ENCODE data around the gene IL17D.
A peak's percentile ranks its signal among the peaks of the same experiment; 100 is the strongest.

IL17D gene

DNA sequence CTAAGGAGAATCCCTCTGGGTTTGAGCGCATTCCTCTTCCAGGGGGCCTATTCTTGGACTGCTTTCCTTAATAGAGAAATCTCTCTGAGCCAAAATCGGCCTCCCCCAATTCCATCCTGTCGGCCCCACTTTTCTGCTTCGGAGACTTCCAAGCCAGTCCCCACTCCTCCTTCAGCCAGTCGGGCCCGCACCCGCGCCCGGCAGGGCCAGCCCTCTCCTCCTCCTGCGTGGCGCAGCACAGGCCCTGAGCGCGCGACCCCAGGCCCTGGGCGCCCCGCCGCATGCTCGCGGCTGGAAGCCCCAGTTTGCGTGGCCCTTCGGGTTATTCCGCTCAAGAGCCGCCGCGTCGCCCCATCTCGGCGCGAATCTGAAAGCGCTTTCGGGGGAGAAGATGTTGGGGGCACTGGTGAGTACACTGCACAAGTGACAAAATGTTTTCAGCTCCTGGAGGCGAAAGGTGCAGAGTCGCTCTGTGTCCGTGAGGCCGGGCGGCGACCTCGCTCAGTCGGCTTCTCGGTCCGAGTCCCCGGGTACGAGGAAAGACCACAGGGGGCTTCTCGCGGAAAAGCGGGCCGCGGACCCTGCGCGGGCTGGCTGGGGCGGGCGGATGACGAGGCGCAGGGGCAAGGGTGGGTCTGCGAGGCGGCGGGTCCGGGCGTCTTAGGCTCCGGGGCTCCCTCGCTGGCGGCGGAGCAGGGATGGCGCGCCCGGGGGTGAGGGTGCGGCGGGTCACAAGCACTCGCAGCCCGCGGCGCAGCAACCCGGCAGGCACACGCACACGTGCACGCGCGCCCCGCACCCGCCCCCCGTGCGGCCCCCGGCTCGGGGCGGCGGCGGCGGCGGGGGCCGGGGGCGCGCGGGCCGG, at the start of gene IL17D:
IL17D (plus strand) TSS at position 785 of the 865 bp plus-strand sequence. CDS start 303 bp downstream, outside the sequence.
- H3K27ac ChIP-seq = peak within 1 kb of the TSS; percentile 48; the same call in 1 of the 2 replicates
- TF ChIP-seq ZFX (IDR thresholded peaks at IDR 0.05; ENCODE audit: borderline replicate concordance) (no peak), CTCF (IDR thresholded peaks at IDR 0.05) (no peak)

DNA sequence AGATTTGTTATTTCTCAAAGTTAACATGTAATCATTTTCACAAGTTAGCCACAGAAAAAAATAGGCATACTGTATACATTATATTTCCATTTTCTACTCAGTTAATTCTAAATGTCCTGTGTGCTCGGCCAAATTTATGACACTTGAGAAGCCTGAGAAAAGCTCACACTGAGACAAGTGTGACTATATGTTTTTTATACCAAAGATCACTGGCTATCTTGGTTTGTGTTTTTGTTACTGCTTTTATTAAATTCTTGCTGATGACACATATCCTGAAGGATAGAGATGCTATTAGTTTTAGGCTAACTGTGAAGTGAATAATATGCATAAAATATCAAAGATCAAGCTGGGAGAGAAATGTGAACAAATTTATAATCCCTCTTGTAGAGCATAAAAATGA, 49.3 kb upstream of the IL17D start:
- no peak for TF ChIP-seq ZFX (IDR thresholded peaks at IDR 0.05; ENCODE audit: borderline replicate concordance)
- no peak for TF ChIP-seq CTCF (IDR thresholded peaks at IDR 0.05)
- H3K27ac ChIP-seq = no peak overlapping the region

- no peak overlapping the region for H3K27ac ChIP-seq
- TF ChIP-seq ZFX (IDR thresholded peaks at IDR 0.05; ENCODE audit: borderline replicate concordance) = no peak
- no peak for TF ChIP-seq CTCF (IDR thresholded peaks at IDR 0.05)
Measured at GRCh38 chr13:20658451-20659040, 45.0 kb upstream of the IL17D start.

DNA sequence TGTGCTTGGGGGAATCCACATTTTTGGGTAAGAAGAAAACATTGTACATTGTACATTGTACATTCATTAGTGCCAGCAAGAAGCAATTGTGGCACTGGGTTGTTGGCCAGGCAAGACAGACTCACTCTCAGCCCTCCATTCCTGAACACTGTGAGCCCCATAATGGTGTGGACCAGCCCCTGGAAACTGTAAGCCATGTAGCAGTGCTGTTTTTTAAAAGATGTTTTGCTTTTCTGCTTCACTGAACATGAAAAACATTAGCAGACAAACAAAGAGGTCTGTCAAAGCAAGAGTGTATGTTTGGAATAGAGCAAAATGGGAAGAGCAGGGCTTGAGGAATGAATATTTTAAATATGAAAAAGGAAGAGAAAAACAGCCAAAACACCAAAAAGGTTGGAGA, 39.1 kb upstream of the IL17D start:
- TF ChIP-seq ZFX (IDR thresholded peaks at IDR 0.05; ENCODE audit: borderline replicate concordance) = no peak
- no peak for TF ChIP-seq CTCF (IDR thresholded peaks at IDR 0.05)
- no peak overlapping the region for H3K27ac ChIP-seq

DNA sequence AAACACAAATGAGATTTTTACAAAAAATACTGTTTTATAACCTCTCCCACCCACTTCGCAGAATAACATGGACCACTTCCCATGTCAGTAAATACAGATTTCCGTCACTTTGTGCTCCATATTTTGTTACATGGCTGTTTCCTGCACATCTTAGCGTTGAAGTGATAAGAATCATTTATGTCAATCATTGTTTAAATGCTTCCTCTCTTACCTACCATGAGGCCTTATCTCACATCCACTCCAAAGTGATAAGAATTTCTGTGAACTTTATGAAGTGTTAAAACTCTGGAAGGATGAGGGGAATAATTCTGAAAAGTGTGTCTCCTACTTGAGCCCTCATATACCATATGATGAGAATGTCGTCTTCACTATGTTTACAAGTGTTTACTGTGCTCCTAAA, 36.6 kb upstream of the IL17D start:
- TF ChIP-seq ZFX (IDR thresholded peaks at IDR 0.05; ENCODE audit: borderline replicate concordance) = no peak
- TF ChIP-seq CTCF (IDR thresholded peaks at IDR 0.05) = no peak
- H3K27ac ChIP-seq = no peak overlapping the region

DNA sequence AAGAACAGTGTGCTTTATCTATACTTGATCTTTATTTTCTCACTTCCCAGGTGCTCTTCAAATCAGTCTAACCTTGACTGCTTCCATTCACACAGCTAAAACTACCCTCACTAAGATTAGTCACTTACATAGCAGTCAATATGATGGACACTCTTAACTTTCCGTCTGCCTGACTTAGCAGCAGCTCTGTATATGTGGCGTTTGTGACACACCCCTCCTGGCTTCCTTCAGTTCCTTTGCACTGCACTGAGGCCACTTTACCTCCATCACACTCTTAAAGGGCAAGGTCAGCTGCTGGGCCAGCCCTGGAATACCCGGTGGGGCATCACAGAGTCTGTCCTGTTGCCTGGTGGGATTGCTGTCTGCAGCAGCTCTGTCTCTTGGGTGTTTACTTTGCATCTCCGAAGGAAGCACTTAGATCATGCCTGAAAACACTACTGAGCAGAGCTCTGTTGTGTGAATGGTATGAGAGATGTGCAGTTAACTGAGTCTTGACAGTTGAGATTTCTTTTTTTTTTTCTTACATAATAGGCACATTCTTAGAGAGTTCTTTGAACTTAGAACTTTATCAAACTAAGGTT, 35.6 kb upstream of the IL17D start:
- no peak for TF ChIP-seq CTCF (IDR thresholded peaks at IDR 0.05)
- no peak for TF ChIP-seq ZFX (IDR thresholded peaks at IDR 0.05; ENCODE audit: borderline replicate concordance)
- no peak overlapping the region for H3K27ac ChIP-seq

GRCh38 chr13:20669162-20669561, 34.3 kb upstream of the IL17D start:
- H3K27ac ChIP-seq = no peak overlapping the region
- TF ChIP-seq CTCF (IDR thresholded peaks at IDR 0.05) = no peak
- TF ChIP-seq ZFX (IDR thresholded peaks at IDR 0.05; ENCODE audit: borderline replicate concordance) = no peak

All from 22Rv1 (cell line).